Mesendoderm (in vitro differentiated cells): ENCODE measurements around the gene SESN1.

ENCODE experiments used
- DNase-seq: peaks from one replicate; pipeline ENCODE4 v3.0.0; 2013
- H2AK5ac ChIP-seq: 2 replicates; pipeline ENCODE4 v1.6.1; 2013; ENCODE audit warnings: low read length, inconsistent platforms
- H2BK120ac ChIP-seq: 2 replicates; pipeline ENCODE4 v1.6.1; 2013; ENCODE audit warnings: low read depth, mild to moderate bottlenecking, low read length, moderate library complexity, mixed read lengths
- H2BK15ac ChIP-seq: replicated peaks from 2 replicates; pipeline ENCODE4 v1.6.1; 2013; ENCODE audit warnings: low read depth, mild to moderate bottlenecking, moderate library complexity
- H2BK5ac ChIP-seq: 2 replicates; pipeline ENCODE4 v1.6.1; 2013; ENCODE audit warnings: low read length, inconsistent platforms
- H3K18ac ChIP-seq: 2 replicates; pipeline ENCODE4 v1.6.1; 2013; ENCODE audit warnings: mild to moderate bottlenecking, low read length, mixed read lengths
- H3K23ac ChIP-seq: one replicate; pipeline ENCODE4 v1.6.1; 2013; ENCODE audit warnings: low read length
- H3K27ac ChIP-seq: 2 replicates; pipeline ENCODE4 v1.5.1; 2013; ENCODE audit warnings: low read depth, mild to moderate bottlenecking, inconsistent platforms, low read length, moderate library complexity
- H3K27me3 ChIP-seq: 2 replicates; pipeline ENCODE4 v1.6.1; 2013; ENCODE audit warnings: low read length, control low read depth, mild to moderate bottlenecking, inconsistent platforms; ENCODE audit not compliant: insufficient read depth, poor library complexity
- H3K36me3 ChIP-seq: 2 replicates; pipeline ENCODE4 v1.6.1; 2013; ENCODE audit warnings: low read length, inconsistent platforms; ENCODE audit not compliant: control insufficient read depth, insufficient read depth
- H3K4ac ChIP-seq: one replicate; pipeline ENCODE4 v1.6.1; 2013; ENCODE audit warnings: low read depth, mild to moderate bottlenecking, low read length, moderate library complexity
- H3K4me1 ChIP-seq: 2 replicates; pipeline ENCODE4 v1.6.1; 2013; ENCODE audit warnings: low read depth, low read length, inconsistent platforms; ENCODE audit not compliant: control insufficient read depth
- H3K4me2 ChIP-seq: 2 replicates; pipeline ENCODE4 v1.6.1; 2013; ENCODE audit warnings: low read length
- H3K4me3 ChIP-seq: 2 replicates; pipeline ENCODE4 v1.5.1; 2013; ENCODE audit warnings: mild to moderate bottlenecking, low read length
- H3K56ac ChIP-seq: one replicate; pipeline ENCODE4 v1.6.1; 2013; ENCODE audit warnings: low read length
- H3K79me1 ChIP-seq: 2 replicates; pipeline ENCODE4 v1.6.1; 2013; ENCODE audit warnings: low read length, inconsistent platforms
- H3K79me2 ChIP-seq: 2 replicates; pipeline ENCODE4 v1.6.1; 2013; ENCODE audit warnings: mild to moderate bottlenecking, low read length; ENCODE audit not compliant: control insufficient read depth, insufficient read depth
- H3K9ac ChIP-seq: 2 replicates; pipeline ENCODE4 v1.6.1; 2013; ENCODE audit warnings: low read length, inconsistent platforms
- H4K5ac ChIP-seq: one replicate; pipeline ENCODE4 v1.6.1; 2013; ENCODE audit warnings: low read length
- H4K8ac ChIP-seq: one replicate; pipeline ENCODE4 v1.6.1; 2013; ENCODE audit warnings: low read depth, mild to moderate bottlenecking, control low read depth, low read length, moderate library complexity
- WGBS: extraction: QIAGEN DNeasy Blood & Tissue Kit; methylation state at CpG from one replicate; pipeline ENCODE4 v1.1.7; 2013; ENCODE audit warnings: low lambda C conversion rate, missing lambda C conversion rate; ENCODE audit not compliant: insufficient coverage; ENCODE audit errors: extremely low coverage; 5-methylcytosine and 5-hydroxymethylcytosine counted together

SESN1 gene

DNA sequence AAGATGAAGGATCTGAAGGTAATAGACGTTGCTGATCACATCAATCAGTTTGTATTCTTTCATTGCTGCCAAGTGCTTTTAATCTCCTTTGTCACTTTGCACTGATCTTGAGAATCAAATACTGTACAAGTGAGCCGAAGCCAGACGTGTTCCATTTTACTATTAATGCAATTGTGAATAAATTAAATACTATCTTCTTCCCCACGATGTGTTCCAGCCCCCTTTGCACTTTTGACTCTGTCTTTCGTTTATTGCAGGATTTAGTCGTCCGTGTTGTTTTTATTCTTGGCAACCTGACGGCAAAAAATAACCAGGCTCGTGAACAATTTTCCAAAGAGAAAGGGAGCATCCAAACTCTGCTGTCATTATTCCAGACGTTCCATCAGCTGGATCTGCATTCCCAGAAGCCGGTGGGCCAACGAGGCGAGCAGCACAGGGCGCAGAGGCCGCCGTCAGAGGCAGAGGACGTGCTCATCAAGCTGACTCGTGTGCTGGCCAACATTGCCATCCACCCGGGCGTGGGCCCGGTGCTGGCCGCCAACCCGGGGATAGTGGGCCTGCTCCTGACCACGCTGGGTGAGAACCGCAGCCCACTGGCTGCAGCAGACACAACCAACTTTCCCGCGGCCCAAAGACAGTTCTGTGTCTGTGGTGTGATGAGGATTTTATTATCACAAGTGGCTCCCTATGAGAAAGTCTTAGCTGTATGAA, 141.7 kb downstream of the SESN1 start:
- Histone ChIP-seq H2BK120ac (no peak overlapping the region), H3K79me2 (no peaks in the 10 kb centered on the region), H3K18ac (no peak overlapping the region), H3K27ac (no peak overlapping the region), H3K4ac (no peak overlapping the region), H3K36me3 (no peaks in the 10 kb centered on the region), H2BK15ac (no peak overlapping the region), H3K4me3 (no peak overlapping the region), H3K56ac (no peak overlapping the region), H3K23ac (no peak overlapping the region), H3K27me3 (no peaks in the 10 kb centered on the region), H3K4me2 (no peak overlapping the region), H3K4me1 (no peaks in the 10 kb centered on the region), H2AK5ac (no peak overlapping the region), H4K8ac (no peak overlapping the region), H3K79me1 (no peaks in the 10 kb centered on the region), H2BK5ac (no peak overlapping the region), H3K9ac (no peak overlapping the region), H4K5ac (no peak overlapping the region)
- no CpG with 5 or more reads among the region's 27 CpGs for WGBS
- DNase-seq: no peak

DNA sequence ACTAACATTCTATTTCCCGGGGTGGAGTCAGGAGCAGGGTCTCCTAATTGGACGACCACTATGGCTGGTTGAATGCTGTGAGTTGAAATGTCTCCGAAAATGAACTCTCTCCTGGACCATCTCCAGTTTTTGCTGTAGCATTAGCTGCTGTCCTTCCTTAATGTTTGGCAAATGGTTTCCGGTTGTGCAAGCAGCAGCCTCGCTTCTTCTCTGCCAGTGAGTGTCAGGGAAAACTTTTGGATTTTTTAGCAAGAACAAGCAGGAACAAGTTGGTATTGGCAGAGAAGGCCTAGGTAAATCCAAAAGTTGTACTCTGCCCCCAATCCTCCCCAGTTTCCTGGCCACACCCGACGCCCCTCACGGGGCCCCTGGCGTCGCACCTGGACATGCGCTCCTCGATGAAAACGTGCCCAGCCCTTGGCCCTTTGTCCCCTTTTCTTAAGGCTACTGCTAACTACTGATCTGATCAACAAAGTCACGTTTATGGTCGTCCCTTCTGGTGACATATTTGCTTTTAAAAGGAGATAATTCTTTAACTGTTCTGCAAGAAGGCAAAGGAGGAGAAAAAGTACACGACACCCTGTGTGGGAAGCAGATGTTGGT, 143.2 kb downstream of the SESN1 start:
- H3K79me1 ChIP-seq: no peaks in the 10 kb centered on the region
- no peak overlapping the region for H3K4ac ChIP-seq
- no peak overlapping the region for H4K8ac ChIP-seq
- WGBS: no CpG with 5 or more reads among the region's 16 CpGs
- H3K79me2 ChIP-seq: no peaks in the 10 kb centered on the region
- no peak overlapping the region for H3K18ac ChIP-seq
- H3K23ac ChIP-seq: no peak overlapping the region
- H3K4me2 ChIP-seq: no peak overlapping the region
- no peaks in the 10 kb centered on the region for H3K4me1 ChIP-seq
- H3K36me3 ChIP-seq: no peaks in the 10 kb centered on the region
- H4K5ac ChIP-seq: no peak overlapping the region
- H3K4me3 ChIP-seq: no peak overlapping the region
- no peak overlapping the region for H2BK5ac ChIP-seq
- no peak overlapping the region for H3K56ac ChIP-seq
- H2AK5ac ChIP-seq: no peak overlapping the region
- H2BK15ac ChIP-seq: no peak overlapping the region
- DNase-seq: no peak
- H3K9ac ChIP-seq: no peak overlapping the region
- H3K27me3 ChIP-seq: no peaks in the 10 kb centered on the region
- H2BK120ac ChIP-seq: no peak overlapping the region
- H3K27ac ChIP-seq: no peak overlapping the region

DNA sequence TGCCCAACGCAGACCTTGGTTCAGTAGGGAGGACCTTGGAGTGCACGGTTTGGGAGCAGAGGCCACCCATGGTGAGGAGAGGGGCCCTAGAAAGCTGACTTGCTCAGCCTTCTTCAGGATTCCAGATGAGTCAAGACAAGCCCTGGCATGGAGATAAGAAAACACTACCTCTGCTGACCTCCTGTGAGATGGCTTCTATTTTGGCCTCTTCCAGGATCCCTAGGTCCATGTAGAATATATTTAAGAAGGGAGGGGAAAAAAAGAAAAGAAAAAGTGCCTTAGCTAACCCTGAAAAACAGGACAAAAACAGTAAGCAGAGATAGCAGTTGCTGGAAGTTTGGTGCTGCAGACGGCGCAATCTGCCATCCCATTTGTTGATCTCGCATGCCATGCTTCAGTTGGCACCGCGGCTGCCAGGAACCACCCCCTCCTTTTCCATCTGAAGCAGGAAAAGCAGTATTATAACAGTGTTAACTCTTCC, 146.4 kb downstream of the SESN1 start:
- Histone ChIP-seq H4K8ac (no peak overlapping the region), H3K18ac (no peak overlapping the region), H3K27me3 (no peaks in the 10 kb centered on the region), H3K27ac (no peak overlapping the region), H2BK120ac (no peak overlapping the region), H2AK5ac (no peak overlapping the region), H3K36me3 (no peaks in the 10 kb centered on the region), H3K4ac (no peak overlapping the region), H3K79me1 (no peaks in the 10 kb centered on the region), H2BK5ac (no peak overlapping the region), H3K79me2 (no peaks in the 10 kb centered on the region), H3K4me2 (no peak overlapping the region), H3K4me3 (no peak overlapping the region), H3K9ac (no peak overlapping the region), H3K4me1 (no peaks in the 10 kb centered on the region), H3K23ac (no peak overlapping the region), H2BK15ac (no peak overlapping the region), H3K56ac (no peak overlapping the region), H4K5ac (no peak overlapping the region)
- no peak for DNase-seq
- WGBS: no CpG with 5 or more reads among the region's 7 CpGs

DNA sequence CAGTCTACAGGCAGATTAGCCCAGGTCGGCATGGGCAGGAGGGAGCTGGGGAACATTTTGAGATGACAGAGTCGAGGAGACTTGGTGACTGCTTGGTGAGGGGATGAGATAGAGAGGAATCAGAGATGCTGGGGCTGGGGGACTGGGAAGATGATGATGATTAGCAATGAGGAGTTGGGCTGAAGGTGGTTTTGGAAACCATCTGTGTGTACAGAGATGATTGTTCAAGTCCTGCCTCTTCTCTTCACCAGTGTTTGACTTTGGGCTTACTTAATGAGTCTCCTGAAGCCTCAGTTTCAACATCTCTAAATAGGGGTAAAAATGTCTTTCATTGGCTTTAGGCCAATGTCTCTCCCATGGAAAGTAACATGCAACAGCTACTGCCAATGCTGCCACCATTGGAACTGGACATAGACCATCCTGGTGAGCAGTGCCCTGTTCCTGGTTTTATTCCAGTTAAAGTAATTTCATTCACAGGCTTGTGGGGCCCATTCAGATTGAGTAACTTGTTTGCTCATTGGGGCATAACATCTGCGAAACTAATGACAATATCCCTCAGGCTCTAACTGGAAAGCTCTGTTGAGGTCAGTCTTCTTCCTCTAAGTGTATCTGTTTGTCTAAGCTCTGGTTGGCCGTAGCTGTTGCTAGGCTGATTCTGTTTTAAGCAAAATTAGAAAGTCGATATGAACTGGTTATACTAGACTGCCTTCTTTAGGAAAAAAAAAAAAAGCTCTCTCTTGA, 147.4 kb downstream of the SESN1 start:
- WGBS: no CpG with 5 or more reads among the region's 5 CpGs
- no peak overlapping the region for H3K4ac ChIP-seq
- no peaks in the 10 kb centered on the region for H3K4me1 ChIP-seq
- no peak overlapping the region for H2BK120ac ChIP-seq
- no peaks in the 10 kb centered on the region for H3K27me3 ChIP-seq
- no peak overlapping the region for H3K27ac ChIP-seq
- H3K18ac ChIP-seq: no peak overlapping the region
- no peak overlapping the region for H2AK5ac ChIP-seq
- H2BK5ac ChIP-seq: no peak overlapping the region
- H4K8ac ChIP-seq: no peak overlapping the region
- H3K79me1 ChIP-seq: no peaks in the 10 kb centered on the region
- no peak overlapping the region for H3K9ac ChIP-seq
- H3K23ac ChIP-seq: no peak overlapping the region
- no peaks in the 10 kb centered on the region for H3K79me2 ChIP-seq
- no peaks in the 10 kb centered on the region for H3K36me3 ChIP-seq
- H3K4me2 ChIP-seq: no peak overlapping the region
- no peak overlapping the region for H4K5ac ChIP-seq
- no peak overlapping the region for H3K56ac ChIP-seq
- no peak overlapping the region for H3K4me3 ChIP-seq
- H2BK15ac ChIP-seq: no peak overlapping the region
- no peak for DNase-seq

DNA sequence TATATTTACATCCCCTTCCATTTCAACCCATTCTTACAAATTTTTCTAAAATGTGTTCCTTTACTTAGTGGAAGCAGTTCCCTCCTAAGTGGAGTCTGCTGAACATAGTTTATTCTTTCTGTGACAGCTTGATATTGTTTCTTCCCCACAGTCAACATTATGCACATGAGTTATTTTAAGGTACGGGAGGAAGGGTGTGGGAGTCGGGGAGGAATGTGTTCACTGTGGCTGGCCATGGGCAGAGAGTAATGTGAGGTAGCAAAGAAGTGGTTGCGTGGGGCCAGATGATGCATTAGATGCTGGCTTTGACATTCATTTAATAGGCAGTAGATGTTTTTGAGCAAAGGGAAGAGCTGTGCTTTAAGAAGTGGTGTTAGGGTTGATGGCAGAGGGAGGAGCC, 148.0 kb downstream of the SESN1 start:
- Histone ChIP-seq H4K5ac (no peak overlapping the region), H2AK5ac (no peak overlapping the region), H3K4me3 (no peak overlapping the region), H3K79me2 (no peaks in the 10 kb centered on the region), H3K4me2 (no peak overlapping the region), H3K56ac (no peak overlapping the region), H2BK120ac (no peak overlapping the region), H3K4me1 (no peaks in the 10 kb centered on the region), H3K27ac (no peak overlapping the region), H4K8ac (no peak overlapping the region), H3K36me3 (no peaks in the 10 kb centered on the region), H3K27me3 (no peaks in the 10 kb centered on the region), H2BK5ac (no peak overlapping the region), H3K23ac (no peak overlapping the region), H2BK15ac (no peak overlapping the region), H3K18ac (no peak overlapping the region), H3K79me1 (no peaks in the 10 kb centered on the region), H3K9ac (no peak overlapping the region), H3K4ac (no peak overlapping the region)
- DNase-seq: no peak
- no CpG with 5 or more reads among the region's 3 CpGs for WGBS
